GM12872 (cell line): ENCODE results near the gene KCTD16.

Experiments used
- CTCF ChIP-seq: IDR thresholded peaks from 3 replicates; pipeline ENCODE4 v1.5.1; 2011; ENCODE audit warnings: low read depth, mild to moderate bottlenecking, low read length, moderate library complexity; ENCODE audit not compliant: insufficient read depth

The KCTD16 gene

DNA sequence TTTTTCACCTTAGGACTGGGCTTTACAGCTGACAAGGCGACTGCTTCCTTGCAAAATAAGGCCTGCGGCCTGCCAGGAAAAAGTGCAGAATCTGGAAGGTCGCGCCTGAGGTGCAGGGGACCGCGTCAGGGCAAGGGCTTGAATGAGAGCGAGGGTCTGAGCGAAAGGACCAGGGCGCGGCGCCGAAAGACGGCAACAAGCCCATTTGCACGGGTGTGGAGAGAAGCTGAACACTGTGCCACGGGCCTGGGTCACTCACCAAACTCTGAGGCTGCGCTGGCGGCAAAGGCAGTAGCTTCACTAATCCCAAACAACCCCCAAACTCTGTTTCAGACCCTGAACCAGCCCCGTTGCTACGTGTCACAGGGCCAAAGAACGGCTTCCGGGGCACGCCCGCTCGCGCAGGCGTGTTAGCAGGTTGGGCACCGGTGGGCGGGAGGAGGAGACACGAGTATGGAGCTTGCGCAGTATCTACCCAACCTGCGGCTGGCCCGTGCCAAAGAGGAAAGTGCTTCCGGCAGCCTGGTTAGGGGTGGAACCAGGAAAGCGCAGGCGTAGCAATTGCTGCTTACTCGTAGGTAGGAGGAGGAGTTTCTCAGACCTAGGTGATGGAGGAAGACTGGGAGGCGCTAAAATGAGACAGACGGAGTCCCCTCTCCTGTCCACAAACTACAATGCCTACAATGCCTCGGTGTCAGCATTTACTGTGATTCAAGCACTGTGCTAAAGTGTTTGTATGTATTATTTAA is at the start of gene KCTD16, which contains the start of gene YIPF5:
Gene KCTD16 (plus strand): TSS at position 598 of the 749 bp plus-strand sequence.
Gene YIPF5 (minus strand): TSS at position 384 of the 749 bp plus-strand sequence. CDS start 704 bp downstream, outside the sequence.
- TF ChIP-seq CTCF = no peak

DNA sequence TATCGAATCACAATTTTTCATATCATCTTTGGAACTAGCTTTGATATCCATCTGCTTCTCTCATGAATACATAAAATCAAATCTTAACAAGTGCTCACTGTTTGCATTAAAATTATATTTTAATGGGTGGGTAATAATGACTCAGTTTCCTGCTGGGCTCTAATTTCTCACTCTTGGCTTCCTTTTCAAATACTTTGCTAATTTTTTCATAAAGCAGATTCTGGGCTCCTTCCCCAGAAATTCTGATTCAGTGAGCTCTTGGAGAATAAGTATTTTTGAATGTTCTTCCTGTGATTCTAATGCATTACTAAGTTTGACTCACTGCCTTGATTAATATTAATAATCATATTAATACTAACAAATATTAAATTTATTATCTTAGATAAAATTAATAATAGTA is 49.1 kb upstream of the KCTD16 start:
- TF ChIP-seq CTCF = no peak

DNA sequence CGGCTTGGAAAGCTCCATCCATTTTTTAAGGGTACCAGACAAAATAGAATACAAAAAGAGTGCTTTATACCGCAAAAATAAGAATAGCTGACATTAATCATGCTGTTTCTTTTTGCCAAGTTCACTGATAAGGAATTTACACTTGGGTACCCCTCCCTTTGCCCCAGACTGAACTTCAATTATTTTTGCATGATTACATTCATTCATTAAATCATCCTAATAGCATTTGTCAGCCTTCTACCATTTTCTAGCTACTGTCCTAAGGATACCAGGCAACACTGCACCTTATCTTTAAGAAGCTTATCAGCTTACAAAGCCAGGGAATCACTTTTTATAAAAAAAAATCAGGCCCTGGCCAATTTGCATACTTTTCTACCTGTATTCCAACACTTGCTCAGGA is 48.6 kb upstream of the KCTD16 start:
- TF ChIP-seq CTCF = no peak

DNA sequence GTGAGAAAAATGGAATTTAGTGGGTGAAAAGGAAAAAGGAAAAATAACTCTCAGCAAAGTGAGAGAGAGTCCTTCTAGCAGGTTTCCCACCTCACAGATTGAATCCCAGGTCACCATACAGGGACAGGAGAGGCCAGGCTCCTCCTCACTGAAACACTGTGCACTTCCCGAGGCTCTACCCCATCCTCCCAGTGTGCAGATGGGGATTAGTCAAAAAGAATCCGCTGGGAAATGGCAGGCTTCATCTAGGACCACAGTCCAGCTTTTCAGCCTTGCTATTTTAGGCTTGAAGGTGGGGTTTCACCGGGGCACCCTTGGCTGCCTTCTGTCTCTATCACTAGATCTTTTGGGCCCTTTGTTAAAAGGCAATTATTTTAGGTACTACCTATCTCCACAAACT is 48.0 kb upstream of the KCTD16 start:
- TF ChIP-seq CTCF = no peak

GRCh38 chr5:144125163-144125726 is 45.4 kb upstream of the KCTD16 start:
- TF ChIP-seq CTCF = no peak

DNA sequence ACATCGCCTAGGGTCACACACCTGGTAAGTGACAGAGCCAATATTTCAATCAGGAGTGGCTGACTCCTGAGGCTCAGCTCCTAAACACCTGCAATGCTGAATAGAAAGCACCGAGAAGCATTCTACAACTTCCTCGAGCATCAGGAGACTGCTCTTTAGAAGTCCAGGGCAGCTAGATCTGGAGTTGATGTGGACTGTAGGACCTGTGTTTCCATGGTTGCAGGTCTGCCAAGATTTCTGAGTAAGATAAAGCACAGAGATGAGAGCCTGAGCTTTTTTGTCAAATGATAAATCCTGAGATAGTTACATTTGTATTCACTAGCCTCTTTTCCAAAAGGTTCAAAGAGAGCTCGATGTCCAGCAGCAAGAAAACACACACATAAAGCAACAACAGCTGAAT is 44.0 kb upstream of the KCTD16 start:
- no peak for TF ChIP-seq CTCF

DNA sequence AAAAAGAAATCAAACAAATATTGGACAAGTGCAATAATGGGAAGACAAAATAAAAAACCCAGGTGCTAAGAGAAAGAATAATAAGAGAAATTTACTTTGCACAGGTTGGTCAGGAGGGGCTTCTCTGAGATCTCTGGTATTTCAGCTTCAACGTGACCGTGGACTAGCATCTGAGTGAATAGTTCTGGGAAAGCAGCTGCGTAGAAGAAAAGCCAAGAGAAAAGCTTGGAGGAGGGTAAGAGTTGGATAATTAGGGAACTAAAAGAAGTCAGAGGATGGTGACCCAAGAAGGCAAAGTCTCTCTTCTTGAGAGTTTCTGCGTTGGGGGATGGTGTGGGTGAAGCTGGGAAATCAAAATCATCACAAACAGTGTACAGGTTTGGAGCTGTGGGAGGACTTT is 41.8 kb upstream of the KCTD16 start:
- TF ChIP-seq CTCF = no peak
